Umbilical cord (tissue), 2 donors: ENCODE data around the gene KDM2B. TPM values are rescaled to one million over a fixed set of nuclear protein-coding genes. Genes with fewer than 3 reads are reported as not detected.
A peak's percentile ranks its signal among the peaks of the same experiment; 100 is the strongest.

Experiments used
- DNase-seq: peaks from one replicate; pipeline ENCODE4 v3.0.0-alpha.2; 2015; ENCODE audit warnings: low spot score
- total RNA-seq: library from RNA; depleted of rRNA; stranded (reverse); fragments of >200 nt; gene quantifications from one replicate; pipeline ENCODE4 v1.2.3, GENCODE V29; 2014; ENCODE audit warnings: low replicate concordance; ENCODE audit not compliant: insufficient read depth

KDM2B gene
- total RNA-seq, 1 donor from 2014 or later = 8.4 TPM

DNA sequence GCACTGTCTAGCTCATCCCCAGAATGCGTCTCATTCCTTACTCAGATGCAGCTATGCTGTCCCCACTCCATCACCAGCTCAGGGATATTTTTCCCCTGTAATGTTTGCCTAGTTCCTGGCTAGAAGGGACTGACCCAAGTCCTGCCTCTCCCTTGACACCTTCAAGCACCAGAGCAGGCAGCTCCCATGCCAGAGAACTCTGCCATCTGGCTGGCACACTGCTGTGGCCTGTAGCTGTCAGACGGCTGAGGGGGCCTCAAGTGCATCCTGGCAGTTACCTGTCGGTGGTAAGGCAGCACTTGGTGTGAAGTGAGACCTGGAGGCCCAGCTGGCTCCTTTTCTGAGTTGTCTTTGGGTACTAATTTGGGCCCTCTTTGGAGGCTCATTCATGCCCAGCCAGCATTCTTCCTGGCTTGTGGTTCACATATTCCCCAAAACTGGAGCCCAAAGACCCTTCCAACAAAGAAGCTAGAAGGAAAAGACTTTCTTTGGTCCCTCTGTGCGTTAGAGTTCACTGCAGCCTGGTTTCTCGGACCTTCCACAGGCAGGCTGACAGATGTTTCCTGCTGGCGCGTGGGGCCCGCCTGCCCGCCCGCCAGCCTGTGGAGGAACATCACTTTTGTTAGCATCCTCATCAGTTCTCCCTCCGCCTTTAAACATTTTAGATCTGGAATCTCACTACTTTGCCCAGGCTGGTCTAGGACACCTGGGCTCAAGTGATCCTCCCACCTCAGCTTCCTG is 147.9 kb downstream of the KDM2B start:
- DNase-seq = no peak

- DNase-seq = no peak
Observed at GRCh38 chr12:121430833-121431415, 149.9 kb downstream of the KDM2B start.

GRCh38 chr12:121428883-121429282 is 151.9 kb downstream of the KDM2B start:
- DNase-seq = no peak

DNA sequence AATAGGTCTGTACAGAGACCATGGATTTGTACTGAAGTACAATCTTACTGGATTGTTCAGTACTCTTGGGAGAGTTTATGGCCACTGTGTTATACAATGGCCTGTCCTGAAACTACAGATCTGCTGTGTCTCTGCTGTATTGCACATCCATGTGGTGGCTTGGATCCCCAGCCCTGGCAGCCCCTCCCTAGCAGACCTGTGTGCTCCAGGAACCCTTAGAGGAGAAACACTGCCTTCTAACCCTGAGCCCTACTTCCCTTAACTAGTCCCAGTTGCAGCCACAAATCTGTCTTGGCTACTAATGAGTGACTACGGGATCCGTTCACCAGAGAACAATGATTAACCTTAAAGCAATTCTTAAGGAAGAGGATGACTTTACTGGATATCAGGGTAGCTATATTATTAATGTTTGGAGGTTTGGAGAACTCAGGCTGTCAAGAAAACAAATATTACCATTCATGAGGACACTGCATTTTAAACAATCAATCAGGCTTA is 153.2 kb downstream of the KDM2B start:
- no peak for DNase-seq

DNA sequence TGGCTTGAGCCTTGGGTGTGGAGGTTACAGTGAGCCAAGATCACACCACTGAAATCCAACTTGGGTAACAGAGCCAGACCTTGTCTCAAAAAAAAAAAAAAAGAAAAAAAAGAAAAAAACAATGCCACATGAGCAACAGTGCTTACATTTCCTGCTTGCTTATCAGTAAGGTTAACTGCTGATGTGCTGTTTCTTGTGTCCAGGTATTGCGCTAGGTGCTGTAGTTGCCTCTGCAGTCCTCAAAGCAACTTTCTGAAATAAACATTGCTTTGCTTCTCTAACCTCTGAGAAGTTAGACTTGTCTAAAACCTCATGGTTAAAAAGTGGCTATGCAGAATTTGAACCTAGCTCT is 156.2 kb downstream of the KDM2B start:
- no peak for DNase-seq

DNA sequence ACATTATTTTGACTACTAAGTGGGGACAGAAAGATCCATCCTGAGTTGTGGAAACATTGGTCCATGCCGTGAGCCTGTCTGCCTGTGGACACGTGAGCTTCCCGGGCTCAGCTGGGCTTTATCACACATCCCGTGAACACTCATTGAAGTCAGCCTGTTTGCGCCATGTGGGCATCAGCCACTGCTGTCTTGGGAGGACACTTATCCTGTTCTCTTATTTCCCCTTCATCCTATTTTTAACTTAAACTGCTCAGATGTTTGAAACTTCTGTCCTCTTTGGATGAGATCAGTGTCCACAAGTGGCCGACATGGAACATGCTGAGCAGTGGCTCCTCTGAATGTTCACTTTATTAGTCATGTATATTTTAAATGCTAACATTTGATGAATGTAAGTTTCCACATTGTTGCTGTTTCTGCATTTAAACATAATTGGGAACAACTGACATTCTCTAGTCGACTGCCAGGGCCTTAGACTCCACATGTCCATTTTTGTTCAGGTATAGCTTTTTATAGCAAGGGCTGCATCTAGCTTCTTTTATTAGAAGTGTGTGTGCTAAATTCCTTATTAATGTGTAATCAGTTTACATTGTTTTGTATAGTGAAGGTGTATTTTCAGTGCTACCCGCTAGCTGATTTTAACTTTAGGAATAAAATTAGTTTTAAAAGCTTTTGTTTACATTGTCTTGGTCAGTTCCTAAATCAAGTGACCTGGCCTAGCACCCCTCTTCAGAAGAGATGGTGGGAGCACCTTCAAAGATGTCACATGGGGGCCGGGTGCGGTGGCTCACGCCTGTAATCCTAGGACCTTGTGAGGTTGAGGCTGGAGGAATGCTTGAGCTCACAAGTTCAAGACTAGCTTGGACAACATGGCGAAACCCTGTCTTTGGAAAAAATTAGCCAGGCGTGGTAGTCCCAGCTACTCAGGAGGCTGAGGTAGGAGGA is 156.9 kb downstream of the KDM2B start:
- no peak for DNase-seq

GRCh38 chr12:121423253-121423652 is 157.6 kb downstream of the KDM2B start:
- DNase-seq = no peak

DNA sequence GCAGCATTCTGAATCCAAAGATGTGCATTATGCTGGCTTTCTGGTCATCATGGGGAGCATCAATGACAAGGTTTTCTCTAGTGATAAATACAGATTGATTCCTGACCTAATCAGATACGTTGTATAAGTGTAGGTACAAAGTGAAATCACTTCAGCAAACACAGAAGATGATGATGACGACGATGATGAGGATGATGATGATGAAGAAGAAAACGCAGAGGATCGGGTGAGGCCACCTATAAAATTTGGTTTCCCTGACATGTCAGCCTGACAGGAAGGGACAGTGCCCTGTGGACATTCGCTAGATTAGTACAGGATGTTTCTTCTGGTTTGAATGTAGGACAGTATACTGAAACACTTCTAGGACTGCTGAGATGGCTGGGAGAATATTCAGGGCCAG is 160.7 kb downstream of the KDM2B start:
- DNase-seq = no peak

DNA sequence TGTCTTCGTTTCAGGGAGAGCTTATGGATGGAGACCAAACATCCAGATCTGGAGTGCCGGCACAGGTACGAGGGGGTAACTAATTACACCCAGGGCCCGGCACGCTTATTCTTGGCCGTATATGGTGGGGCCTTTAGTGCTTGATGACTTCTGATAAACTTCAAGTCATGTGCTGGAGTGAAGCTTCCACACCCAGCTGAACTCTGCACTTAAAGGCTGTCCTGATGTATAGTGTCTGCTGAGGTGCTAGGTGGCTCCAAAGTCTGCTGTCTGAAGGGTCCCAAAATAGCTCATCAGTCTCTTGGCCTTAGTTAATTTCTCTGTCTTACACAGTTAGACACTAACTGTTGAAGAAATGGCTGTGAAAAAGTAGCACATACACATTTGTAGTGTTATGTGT is 163.0 kb downstream of the KDM2B start:
- DNase-seq = no peak

DNA sequence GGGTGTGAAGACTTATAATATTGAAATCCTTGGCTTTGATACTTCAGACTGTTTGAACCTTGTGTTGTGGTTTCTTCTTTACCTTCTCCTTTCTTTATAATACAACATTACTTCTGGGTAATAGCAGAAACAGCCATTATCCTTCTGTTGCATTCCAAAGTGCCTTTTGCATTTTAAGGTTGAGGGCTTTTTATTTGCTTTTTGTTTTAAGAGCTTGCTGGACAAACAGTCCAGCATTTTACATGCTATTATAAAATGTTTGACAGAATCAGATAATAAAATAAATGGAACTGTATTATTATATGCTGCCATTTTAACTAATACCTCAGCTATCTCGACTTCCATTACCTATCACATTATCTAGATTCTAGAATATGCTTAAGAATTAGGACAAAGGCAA is 166.9 kb downstream of the KDM2B start:
- DNase-seq = no peak

DNA sequence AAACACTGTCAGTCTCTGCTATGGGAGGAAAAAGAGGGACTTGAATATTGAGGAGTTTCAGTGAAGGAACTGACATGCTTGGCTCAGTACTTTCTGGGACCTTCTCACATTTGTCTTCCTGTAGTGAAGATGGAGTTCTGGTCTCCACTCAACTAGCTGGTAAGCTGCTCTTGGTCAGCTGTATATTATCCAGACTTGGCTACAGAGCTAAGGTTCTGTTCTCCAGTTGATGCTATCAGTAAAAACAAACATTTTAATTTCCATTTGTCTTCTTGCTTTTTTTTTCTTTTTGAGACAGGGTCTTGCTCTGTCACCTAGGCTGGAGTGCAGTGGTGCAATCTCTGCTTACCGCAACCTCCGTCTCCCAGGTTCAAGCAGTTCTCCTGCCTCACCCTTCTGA is 175.6 kb downstream of the KDM2B start:
- DNase-seq = no peak

DNA sequence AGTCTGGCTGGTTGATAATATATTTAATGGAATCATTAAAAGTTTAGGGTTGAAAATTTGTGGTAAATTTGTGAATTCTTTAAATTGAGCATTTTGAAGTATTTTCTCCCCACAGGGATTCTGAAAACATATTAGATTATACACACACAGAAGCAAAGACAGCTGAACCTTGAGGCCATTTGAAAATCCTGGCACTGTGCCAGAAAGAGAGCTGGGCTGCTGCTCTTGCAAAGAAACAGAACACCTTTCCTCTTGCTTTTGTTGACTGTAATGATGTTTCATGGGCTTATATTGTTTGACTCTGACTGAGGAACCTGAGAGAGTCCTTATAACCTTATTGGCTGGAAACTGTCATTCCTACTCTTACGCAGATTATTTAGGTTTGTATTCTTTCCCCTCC is 176.1 kb downstream of the KDM2B start:
- peak; percentile 61 for DNase-seq

- DNase-seq = no peak
Observed at GRCh38 chr12:121403721-121404120, 177.1 kb downstream of the KDM2B start.

DNA sequence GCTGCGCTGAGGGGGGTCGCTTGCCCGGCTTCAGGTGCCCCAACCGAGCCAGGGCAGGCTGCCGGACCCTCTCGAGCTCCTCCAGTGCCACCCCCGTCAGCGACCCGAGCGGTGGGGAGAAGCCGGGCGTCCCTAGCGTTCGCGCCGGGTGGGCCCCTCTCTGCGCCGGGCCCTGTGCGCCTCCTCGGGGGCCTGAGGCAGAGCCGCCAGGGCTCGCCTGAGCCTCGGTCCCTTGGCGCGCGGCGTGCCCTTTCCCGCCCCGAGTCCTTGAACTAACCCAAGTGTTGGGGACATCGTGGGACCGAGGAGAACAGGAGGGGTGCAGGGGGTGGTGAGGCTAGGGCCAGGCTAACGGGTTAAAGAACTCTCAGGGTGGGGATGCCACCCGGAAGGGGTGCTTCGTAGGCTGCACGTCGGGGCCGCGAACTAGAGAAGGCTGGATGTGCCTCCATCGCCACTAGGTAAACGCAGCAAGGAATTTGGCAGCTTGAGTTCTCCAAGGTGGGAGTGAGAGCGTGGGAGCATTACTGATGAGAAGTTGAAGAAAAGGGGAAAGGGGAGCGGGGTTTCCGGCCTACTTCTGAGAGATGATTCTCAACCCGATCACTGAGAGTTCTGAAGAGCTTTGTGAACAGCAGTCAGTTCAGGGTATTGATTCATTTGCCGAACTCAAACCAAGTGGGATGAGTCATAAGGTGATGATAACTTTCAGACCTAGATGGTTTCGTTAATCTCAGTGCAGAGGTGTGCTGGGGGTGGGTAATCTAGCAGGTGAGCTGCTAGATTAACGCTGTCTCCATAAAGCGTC is 180.3 kb downstream of the KDM2B start:
- peak; percentile 57 for DNase-seq

DNA sequence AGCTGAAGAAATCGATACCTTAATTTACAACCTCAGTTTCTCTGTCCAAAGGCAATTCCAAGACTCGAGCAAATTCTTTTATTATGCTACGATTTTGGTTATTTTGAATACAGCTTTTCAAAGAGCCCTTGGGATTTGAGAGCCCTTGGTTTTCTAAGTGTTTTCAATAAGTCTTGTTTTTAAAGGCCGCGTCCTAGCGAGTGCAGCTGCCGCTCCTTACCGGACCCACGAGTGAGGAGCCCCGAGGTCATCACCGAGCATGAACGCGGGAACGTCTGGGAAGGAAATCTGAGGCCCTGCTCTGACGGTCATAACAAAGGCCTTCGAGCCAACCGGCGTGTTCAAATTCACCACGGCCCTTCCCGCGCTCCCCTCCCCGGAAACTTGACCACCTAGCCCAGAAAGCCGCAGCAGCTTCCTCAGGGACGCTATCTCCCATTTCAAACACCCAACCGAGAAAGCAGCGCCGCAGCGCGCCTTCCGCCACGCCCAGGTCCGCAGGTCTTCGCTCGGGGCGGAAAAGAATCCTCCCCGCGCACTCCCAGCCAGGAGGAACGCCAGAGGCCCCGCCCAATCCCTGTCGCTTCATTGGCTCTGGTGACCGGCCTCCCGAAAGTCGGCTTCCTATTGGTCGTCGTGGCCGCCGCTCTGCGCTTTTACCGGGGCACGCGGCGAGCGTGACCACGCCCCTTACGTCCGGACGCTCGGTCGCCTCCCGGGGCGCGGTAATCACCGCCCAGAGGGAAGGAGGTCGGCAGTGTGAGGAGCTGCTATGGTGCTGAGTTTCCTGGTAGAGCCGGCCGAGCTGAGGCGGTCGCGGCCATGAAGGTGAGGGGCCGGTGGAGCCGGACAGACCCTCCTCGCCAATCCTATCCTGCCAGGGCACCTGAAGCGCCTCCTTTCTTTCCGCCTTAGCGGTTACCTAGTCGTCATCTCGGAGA is 181.2 kb downstream of the KDM2B start, which contains the start of gene RNF34:
RNF34 (plus strand) TSS at position 728 of the 941 bp plus-strand sequence; CDS start at position 823, 95 bp downstream.
- peak; percentile 99 for DNase-seq

DNA sequence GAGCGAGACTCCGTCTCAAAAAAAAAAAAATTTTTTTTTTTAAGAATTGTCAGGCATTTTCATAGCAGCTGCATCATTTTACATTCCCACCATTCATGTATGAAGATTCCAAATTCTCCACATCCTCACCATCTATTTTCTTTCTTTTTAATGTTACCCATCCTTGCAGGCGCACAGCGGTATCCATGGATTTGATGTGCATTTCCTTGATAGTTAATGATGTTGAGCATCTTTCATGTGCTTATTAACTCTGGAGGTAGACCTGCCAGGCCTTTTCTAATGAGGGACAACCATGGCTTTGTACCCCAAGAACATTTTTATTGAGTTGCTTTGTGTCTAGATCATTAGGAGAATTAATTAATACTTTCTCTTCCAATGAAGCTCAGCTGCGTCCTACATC is 182.5 kb downstream of the KDM2B start:
- no peak for DNase-seq

GRCh38 chr12:121397521-121397920 is 183.3 kb downstream of the KDM2B start:
- no peak for DNase-seq

DNA sequence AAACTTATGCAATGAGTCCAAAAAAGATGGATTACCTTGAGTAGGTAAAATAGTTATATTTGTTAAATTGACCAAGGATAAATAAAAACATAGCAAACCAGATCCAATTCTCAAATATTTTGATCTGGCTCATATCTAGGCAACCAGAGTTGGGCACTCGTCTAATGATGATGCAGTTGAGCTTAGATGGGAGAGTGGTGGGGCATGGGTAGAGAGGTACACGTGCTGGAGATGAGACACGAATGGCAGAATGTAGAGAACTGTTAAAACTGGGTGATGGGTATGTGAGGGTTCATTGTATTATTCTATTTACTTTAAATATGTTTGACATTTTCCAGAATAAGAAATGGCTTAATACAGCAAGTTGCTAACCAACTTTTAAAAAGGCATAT is 188.5 kb downstream of the KDM2B start:
- DNase-seq = no peak

DNA sequence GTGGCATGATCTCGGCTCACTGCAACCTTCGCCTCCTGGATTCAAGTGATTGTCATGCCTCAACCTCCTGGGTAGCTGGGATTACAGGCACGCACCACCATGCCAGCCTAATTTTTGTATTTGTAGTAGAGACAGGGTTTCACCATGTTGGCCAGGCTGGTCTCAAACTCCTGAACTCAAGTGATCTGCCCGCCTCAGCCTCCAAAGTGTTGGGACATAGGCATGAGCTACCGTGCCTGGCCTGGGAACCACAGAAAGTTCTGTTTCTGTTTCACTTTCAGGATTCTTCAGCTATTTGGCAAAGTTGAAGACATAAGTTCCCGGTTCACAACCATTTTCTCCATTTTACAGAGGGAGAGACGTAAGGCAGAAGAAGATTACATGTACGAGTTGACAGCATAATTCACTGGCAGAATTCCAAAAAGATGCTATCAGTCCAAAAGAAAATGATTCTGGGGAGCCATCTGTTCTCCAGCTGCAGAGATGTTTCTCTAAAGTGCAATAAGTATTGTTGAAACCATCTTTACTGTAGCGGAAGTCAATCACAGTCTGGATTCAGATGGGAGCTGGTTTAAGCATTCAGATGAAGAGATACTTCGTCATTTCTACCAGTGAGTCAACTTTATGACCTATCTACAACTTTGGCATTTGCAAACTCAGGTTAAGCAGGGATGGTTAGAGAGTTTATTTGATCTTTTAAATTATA is 189.1 kb downstream of the KDM2B start:
- peak; percentile 73 for DNase-seq

DNA sequence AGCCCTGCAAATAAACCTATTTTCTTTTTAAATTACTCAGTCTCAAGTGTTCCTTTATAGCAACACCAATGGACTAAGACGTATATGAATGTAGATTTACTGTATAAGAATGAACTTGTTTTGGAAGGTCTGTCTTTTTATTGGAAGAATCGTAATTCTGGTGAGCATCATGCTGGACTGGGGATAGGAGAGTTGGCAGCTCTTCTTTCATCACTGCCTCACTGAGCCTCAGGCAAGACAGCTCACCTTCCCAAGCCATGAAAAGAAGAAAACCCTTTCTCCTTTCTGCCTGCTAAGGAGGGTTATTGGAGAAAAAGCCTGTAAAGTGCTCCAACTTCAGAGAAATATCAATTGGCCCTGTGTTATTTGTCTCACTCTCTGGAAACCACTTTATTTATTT is 190.0 kb downstream of the KDM2B start:
- peak; percentile 70 for DNase-seq
